ENCODE data around the gene LSMEM2.

The LSMEM2 gene

DNA sequence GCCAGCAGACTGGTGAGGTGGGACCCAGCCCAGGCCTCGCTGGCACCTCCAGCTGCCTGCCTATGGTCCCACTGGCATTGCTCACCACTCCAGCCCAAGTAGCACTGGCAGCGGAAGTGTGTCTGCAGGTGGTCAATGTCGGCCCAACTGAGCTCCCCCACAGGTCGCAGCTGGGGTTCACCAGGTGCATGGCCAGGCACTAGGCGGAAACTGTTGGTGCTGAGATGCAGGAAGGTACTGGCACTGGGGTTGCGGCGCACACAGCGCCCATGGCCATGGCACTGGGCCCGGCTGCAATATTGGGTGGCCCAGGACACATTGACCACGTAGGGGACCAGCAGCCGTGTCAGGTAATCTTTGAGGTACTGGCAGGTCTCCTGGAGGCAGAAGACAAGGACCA, 39.3 kb downstream of the LSMEM2 start:
- peaks cover 5% of the 10 kb centered on the region for H3K36me3 ChIP-seq
- peaks cover 49 to 63% of the 10 kb centered on the region in 2 experiments for H3K4me1 ChIP-seq (ENCODE audit: control insufficient read depth in 1 of 2, insufficient read depth in 1 of 2, low read depth in 1 of 2, low read length in 1 of 2)

DNA sequence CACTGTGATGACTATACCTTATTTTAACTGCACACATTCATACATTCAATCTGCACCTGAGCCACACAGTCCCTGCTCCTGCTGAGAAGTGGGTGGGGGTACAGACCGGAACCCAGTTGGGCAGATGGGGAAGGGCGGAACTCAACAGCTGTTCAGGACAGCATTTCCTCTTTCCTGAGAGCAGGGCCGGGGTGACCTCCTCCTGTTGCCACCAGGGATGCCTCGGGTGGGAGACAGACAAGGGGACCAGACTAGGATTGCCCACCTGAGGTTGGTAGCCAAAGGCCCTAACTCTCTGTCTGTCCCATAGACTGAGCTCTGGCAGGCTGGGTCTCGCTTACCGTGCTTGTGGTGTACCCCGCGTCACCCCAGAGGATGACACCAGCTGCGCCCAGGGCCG, 39.7 kb downstream of the LSMEM2 start:
- Histone ChIP-seq H3K4me3 (ENCODE audit: low read depth in 1 of 2, low read length in 1 of 2) (peak overlapping the region; percentile 23 to 77), H3K27me3 (no peaks in the 10 kb centered on the region), H3K9me3 (no peaks in the 10 kb centered on the region), H3K4me1 (ENCODE audit: control insufficient read depth in 1 of 2, insufficient read depth in 1 of 2, low read depth in 1 of 2, low read length in 1 of 2) (peaks cover 53 to 67% of the 10 kb centered on the region in 2 experiments), H3K36me3 (peaks cover 5% of the 10 kb centered on the region), H3K27ac (peak overlapping the region; percentile 86)
- TF ChIP-seq, protein P1, sequence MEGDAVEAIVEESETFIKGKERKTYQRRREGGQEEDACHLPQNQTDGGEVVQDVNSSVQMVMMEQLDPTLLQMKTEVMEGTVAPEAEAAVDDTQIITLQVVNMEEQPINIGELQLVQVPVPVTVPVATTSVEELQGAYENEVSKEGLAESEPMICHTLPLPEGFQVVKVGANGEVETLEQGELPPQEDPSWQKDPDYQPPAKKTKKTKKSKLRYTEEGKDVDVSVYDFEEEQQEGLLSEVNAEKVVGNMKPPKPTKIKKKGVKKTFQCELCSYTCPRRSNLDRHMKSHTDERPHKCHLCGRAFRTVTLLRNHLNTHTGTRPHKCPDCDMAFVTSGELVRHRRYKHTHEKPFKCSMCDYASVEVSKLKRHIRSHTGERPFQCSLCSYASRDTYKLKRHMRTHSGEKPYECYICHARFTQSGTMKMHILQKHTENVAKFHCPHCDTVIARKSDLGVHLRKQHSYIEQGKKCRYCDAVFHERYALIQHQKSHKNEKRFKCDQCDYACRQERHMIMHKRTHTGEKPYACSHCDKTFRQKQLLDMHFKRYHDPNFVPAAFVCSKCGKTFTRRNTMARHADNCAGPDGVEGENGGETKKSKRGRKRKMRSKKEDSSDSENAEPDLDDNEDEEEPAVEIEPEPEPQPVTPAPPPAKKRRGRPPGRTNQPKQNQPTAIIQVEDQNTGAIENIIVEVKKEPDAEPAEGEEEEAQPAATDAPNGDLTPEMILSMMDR (IDR thresholded peaks at IDR 0.05), result peak; percentile 20

More for the DNA sequence above, 39.3 kb downstream of the LSMEM2 start:
- H3K4me3 ChIP-seq (ENCODE audit: low read depth in 1 of 2, low read length in 1 of 2), result peak overlapping the region; percentile 23 to 77
- peak overlapping the region; percentile 86 for H3K27ac ChIP-seq
- H3K9me3 ChIP-seq, result no peaks in the 10 kb centered on the region
- no peaks in the 10 kb centered on the region for H3K27me3 ChIP-seq
- TF ChIP-seq, protein P1 (IDR thresholded peaks at IDR 0.05), result no peak

DNA sequence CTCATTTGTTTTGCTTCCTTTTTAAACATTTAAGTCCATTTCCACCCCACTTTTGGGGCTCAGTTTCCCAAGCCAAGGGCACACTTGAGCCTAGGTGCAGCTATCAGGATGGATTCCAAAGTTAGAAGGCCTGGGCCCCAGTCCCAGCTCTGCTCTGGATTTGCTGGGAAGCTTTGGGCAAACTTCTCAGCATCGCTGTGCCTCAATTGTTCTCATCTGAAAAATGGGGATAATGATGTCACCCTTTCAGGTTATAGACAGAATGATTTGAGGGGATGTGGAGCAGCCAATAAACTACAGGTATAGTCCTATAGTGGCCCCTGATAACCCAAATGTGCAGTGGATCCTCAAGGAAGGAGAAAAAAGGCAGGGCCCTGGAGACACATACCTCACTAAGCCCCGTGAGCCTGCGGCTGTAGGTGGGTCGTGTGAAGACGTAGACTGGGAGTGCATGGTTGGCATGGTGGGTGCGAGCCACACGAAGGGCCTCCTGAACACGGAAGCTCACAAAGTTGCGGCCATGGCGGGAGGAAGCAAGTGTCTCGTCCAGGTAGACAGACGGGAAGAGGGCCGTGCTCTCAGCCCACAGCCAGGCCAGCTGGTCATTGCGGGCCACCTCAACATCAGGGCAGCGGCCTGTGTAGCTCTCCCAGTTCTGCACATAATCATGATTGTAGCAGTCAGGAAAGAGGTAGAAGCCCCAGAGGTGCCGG, 40.5 kb downstream of the LSMEM2 start:
- Histone ChIP-seq H3K36me3 (peaks cover 5% of the 10 kb centered on the region), H3K27ac (peak overlapping the region; percentile 86), H3K4me1 (ENCODE audit: control insufficient read depth in 1 of 2, insufficient read depth in 1 of 2, low read depth in 1 of 2, low read length in 1 of 2) (peaks cover 60 to 75% of the 10 kb centered on the region in 2 experiments), H3K4me3 (ENCODE audit: low read depth in 1 of 2, low read length in 1 of 2) (peak overlapping the region; percentile 23 to 77), H3K27me3 (no peaks in the 10 kb centered on the region), H3K9me3 (no peaks in the 10 kb centered on the region)
- TF ChIP-seq, protein P1 (IDR thresholded peaks at IDR 0.05), result no peak

DNA sequence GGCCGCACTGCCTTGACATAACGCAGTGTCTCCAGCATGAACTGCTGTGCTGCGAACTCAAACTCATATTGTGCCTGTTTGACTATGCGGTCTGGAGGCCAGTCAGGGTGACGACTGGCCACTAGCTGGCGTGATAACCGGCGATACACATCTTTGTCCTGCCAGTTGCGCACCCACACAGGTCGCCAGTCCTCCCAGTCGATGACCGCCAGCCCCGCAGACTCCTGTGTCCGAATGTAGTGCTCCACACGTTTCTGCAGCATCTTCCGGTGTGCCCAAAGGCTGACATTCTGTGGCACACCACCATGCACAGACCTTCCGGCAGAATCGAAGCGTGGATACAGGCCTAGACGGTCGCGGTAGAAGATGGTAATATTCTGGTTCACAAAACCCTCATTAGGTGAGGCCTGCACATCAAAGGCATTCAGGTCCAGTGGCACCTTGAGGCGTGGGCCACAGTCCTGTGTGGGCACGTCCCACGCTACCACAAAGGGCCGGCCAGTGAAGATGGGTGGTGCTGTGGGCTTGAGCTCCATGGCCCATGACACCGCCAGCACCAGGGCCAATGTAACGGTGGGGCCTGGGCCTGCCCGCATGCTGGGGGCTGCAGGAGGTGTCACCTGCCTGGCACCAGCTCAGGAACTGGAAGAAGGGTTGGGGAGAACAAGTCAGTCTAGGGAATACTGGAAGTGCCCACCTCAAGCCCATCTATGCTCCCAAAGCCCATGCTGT, 41.2 kb downstream of the LSMEM2 start:
- H3K4me3 ChIP-seq (ENCODE audit: low read depth in 1 of 2, low read length in 1 of 2), result peak overlapping the region; percentile 72 to 77
- no peaks in the 10 kb centered on the region for H3K9me3 ChIP-seq
- TF ChIP-seq, protein P1 (IDR thresholded peaks at IDR 0.05), result no peak
- H3K36me3 ChIP-seq, result peaks cover 5% of the 10 kb centered on the region
- H3K27ac ChIP-seq, result peak overlapping the region; percentile 95
- no peaks in the 10 kb centered on the region for H3K27me3 ChIP-seq
- H3K4me1 ChIP-seq (ENCODE audit: control insufficient read depth in 1 of 2, insufficient read depth in 1 of 2, low read depth in 1 of 2, low read length in 1 of 2), result peaks cover 68 to 82% of the 10 kb centered on the region in 2 experiments

DNA sequence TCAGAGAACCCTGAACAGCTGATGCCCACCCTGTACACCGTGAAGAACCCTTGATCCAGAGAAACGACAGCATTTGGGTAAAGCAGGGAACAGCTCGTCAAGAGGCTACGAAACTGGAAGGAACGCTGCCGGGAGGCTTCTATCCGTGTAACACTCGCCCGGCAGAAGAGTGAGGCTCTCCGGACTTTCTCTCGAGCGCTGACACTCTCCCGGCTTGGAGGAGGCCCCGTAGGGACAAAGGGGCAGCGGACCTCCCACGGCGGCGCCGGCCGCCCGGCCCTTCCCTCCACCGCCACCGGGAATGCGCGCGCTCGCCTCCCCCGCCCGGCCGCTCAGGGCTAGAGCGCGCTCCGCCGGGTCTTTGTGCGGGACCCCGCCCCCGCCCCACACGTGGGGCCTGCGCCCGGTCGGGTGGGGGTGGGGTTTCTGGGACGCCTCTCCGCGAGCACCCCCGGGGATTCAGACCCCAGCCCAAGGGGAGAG, 42.0 kb downstream of the LSMEM2 start:
- TF ChIP-seq, protein P1 (IDR thresholded peaks at IDR 0.05), result no peak
- H3K4me1 ChIP-seq (ENCODE audit: control insufficient read depth in 1 of 2, insufficient read depth in 1 of 2, low read depth in 1 of 2, low read length in 1 of 2), result peaks cover 76 to 90% of the 10 kb centered on the region in 2 experiments
- peak overlapping the region; percentile 95 for H3K27ac ChIP-seq
- no peaks in the 10 kb centered on the region for H3K9me3 ChIP-seq
- peaks cover 9% of the 10 kb centered on the region for H3K36me3 ChIP-seq
- peak overlapping the region; percentile 72 to 77 for H3K4me3 ChIP-seq (ENCODE audit: low read depth in 1 of 2, low read length in 1 of 2)
- no peaks in the 10 kb centered on the region for H3K27me3 ChIP-seq

Measured in neutrophil (primary cell).